Esophagus muscularis mucosa (tissue), 3 donors: ENCODE measurements around the gene TNNT2.

Experiments
- POLR2AphosphoS5 ChIP-seq, 2 donors: sonication (generic); formaldehyde crosslinking; IDR thresholded peaks; one replicate each; pipeline ENCODE4 v1.6.1; 2017; ENCODE audit warnings: antibody characterized with exemption in 2 of 2
- TF ChIP-seq, protein P1 (sequence below), 3 experiments: fragments of 200-600 bp in 2 of 3; fragments of 450-650 bp in 1 of 3; sonication (generic) in 2 of 3; IDR thresholded peaks; one replicate each; pipeline ENCODE4 v1.5.1; 2017 to 2019; ENCODE audit warnings: antibody characterized with exemption in 3 of 3, mild to moderate bottlenecking in 2 of 3, moderate library complexity in 1 of 3

DNA sequence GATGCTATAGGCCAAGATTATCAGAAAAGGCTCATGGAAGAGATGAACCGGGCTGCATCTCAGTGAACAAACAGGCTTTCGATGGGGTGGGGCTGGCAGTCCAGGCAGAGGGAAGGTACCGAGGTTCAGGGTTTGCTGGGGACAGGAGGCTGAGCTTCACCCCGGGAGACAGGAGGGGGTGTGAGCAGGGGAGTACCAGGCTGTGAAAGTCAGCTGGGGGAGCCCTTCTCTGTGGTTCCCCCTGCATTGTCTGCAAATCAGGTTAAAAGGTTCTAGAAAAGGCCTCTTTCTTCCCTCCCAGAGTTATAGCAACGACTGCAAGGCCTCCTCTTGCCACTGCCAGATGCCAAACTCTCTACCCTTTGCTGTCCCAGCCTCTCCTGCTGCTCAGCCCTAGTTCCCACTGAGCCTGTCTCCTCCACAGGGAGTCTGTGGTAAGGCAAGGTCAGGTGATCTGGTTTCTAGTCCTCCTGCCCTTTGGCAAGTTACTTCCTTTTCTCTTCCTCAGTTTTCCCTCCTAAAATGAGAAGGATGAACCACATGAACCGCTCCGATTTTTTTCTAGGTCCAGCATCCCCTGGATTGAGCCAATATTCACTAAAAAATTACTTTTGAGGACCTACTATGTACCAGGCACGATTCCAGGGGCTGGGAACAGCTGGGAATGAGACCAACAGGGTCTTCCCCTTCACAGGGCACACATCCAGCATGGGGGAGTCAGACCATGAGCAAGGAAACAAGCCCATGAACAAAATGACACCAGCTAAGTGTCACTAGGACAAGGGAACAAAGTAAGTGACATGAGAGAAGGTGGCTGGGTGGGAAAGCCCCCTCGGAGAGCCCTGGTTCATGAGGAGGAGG, 14.4 kb upstream of the TNNT2 start:
- TF ChIP-seq, protein P1, sequence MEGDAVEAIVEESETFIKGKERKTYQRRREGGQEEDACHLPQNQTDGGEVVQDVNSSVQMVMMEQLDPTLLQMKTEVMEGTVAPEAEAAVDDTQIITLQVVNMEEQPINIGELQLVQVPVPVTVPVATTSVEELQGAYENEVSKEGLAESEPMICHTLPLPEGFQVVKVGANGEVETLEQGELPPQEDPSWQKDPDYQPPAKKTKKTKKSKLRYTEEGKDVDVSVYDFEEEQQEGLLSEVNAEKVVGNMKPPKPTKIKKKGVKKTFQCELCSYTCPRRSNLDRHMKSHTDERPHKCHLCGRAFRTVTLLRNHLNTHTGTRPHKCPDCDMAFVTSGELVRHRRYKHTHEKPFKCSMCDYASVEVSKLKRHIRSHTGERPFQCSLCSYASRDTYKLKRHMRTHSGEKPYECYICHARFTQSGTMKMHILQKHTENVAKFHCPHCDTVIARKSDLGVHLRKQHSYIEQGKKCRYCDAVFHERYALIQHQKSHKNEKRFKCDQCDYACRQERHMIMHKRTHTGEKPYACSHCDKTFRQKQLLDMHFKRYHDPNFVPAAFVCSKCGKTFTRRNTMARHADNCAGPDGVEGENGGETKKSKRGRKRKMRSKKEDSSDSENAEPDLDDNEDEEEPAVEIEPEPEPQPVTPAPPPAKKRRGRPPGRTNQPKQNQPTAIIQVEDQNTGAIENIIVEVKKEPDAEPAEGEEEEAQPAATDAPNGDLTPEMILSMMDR (IDR thresholded peaks at IDR 0.05), result no peak
- no peak for TF ChIP-seq POLR2AphosphoS5 (IDR thresholded peaks at IDR 0.05)
